ENCODE results near the gene CASK.

DNA sequence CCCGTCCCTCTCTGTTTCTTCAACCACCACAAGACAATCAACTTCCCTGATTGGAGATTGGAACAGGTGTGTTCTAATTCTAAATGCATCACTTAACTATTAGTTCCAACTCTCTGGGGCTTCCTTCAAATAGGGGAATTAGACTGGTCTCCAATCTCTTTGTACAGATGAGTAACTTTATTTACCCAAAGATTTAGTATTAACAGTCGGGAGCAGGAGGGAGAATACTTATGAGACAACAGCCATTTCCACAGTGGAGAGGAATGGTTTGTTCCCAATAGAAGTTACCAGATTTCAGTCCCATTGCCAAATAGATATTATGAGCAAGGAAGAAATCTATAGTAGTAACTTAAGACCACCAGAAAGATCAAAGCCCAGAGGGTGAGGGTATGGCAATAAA is 46.2 kb downstream of the CASK start:
- TF ChIP-seq, protein P1, sequence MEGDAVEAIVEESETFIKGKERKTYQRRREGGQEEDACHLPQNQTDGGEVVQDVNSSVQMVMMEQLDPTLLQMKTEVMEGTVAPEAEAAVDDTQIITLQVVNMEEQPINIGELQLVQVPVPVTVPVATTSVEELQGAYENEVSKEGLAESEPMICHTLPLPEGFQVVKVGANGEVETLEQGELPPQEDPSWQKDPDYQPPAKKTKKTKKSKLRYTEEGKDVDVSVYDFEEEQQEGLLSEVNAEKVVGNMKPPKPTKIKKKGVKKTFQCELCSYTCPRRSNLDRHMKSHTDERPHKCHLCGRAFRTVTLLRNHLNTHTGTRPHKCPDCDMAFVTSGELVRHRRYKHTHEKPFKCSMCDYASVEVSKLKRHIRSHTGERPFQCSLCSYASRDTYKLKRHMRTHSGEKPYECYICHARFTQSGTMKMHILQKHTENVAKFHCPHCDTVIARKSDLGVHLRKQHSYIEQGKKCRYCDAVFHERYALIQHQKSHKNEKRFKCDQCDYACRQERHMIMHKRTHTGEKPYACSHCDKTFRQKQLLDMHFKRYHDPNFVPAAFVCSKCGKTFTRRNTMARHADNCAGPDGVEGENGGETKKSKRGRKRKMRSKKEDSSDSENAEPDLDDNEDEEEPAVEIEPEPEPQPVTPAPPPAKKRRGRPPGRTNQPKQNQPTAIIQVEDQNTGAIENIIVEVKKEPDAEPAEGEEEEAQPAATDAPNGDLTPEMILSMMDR (IDR thresholded peaks at IDR 0.05; ENCODE audit: low read depth, low read length, missing input control), result no peak
- no peak for TF ChIP-seq NR2F2 (IDR thresholded peaks at IDR 0.05)
- no peak for TF ChIP-seq RXRA (IDR thresholded peaks at IDR 0.05)
- TF ChIP-seq GABPA (IDR thresholded peaks at IDR 0.05 in 1 of 2, conservative IDR thresholded peaks at IDR 0.05 in 1 of 2), result no peak
- no peak for TF ChIP-seq YY1 (IDR thresholded peaks at IDR 0.05)
- TF ChIP-seq SP1 (IDR thresholded peaks at IDR 0.05), result no peak
- TF ChIP-seq EGR1 (IDR thresholded peaks at IDR 0.05; ENCODE audit: low read depth in 2 of 2), result no peak
- TF ChIP-seq ATF3 (IDR thresholded peaks at IDR 0.05), result no peak
